Measurements from ENCODE around the gene RPL13A.

RPL13A gene

GRCh38 chr19:49506575-49507105, 19.2 kb downstream of the RPL13A start:
- no peak for DNase-seq (ENCODE audit: low read depth)
- H3K4me3 ChIP-seq (ENCODE audit: control insufficient read depth, low read depth, low read length), result no peak overlapping the region
- peak; percentile 86 for TF ChIP-seq CTCF (IDR thresholded peaks at IDR 0.05; ENCODE audit: control insufficient read depth, insufficient read depth, low read depth, low read length, missing control alignments)

GRCh38 chr19:49507803-49508494, 20.5 kb downstream of the RPL13A start:
- H3K4me3 ChIP-seq (ENCODE audit: control insufficient read depth, low read depth, low read length), result no peak overlapping the region
- DNase-seq (ENCODE audit: low read depth), result no peak
- TF ChIP-seq CTCF (IDR thresholded peaks at IDR 0.05; ENCODE audit: control insufficient read depth, insufficient read depth, low read depth, low read length, missing control alignments), result no peak

- TF ChIP-seq CTCF (IDR thresholded peaks at IDR 0.05; ENCODE audit: control insufficient read depth, insufficient read depth, low read depth, low read length, missing control alignments), result no peak
- peak overlapping the region; percentile 58 for H3K4me3 ChIP-seq (ENCODE audit: control insufficient read depth, low read depth, low read length)
- no peak for DNase-seq (ENCODE audit: low read depth)
Measured at GRCh38 chr19:49512970-49513745, 25.8 kb downstream of the RPL13A start.

GRCh38 chr19:49513746-49514118, 26.3 kb downstream of the RPL13A start:
- TF ChIP-seq CTCF (IDR thresholded peaks at IDR 0.05; ENCODE audit: control insufficient read depth, insufficient read depth, low read depth, low read length, missing control alignments), result no peak
- no peak overlapping the region for H3K4me3 ChIP-seq (ENCODE audit: control insufficient read depth, low read depth, low read length)
- DNase-seq (ENCODE audit: low read depth), result no peak

DNA sequence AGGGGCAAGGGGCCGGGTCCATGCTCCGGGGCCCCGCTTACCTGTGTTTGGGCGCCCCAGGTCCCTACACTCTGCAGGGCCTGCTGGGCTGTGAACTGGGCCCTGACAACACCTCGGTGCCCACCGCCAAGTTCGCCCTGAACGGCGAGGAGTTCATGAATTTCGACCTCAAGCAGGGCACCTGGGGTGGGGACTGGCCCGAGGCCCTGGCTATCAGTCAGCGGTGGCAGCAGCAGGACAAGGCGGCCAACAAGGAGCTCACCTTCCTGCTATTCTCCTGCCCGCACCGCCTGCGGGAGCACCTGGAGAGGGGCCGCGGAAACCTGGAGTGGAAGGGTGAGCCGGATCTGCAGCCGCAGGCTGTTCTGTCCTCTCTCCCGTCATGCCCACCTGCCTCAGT, 26.7 kb downstream of the RPL13A start:
- DNase-seq (ENCODE audit: low read depth), result no peak
- H3K4me3 ChIP-seq (ENCODE audit: control insufficient read depth, low read depth, low read length), result no peak overlapping the region
- TF ChIP-seq CTCF (IDR thresholded peaks at IDR 0.05; ENCODE audit: control insufficient read depth, insufficient read depth, low read depth, low read length, missing control alignments), result no peak

DNA sequence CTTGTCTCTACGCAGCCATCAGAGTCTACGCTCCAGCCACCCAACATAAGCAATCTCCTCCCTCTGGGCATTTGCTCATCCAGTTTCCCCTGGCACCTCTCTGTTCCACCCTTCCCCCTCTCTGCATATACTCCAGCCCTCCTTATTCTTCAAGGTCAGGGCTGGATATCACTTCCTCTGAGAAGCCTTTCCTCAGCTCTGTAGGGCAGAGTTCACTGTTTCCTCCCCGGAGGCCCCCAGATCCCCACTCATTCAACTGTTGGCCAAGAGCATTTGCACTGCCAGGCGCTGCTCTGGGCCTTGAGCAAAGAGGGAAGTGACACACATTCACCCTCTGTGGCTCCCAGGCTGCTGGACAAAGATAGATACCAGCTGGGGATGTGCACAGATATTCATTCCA, 28.4 kb downstream of the RPL13A start:
- DNase-seq (ENCODE audit: low read depth), result no peak
- no peak for TF ChIP-seq CTCF (IDR thresholded peaks at IDR 0.05; ENCODE audit: control insufficient read depth, insufficient read depth, low read depth, low read length, missing control alignments)

More for the DNA sequence above, 28.4 kb downstream of the RPL13A start:
- no peak overlapping the region for H3K4me3 ChIP-seq (ENCODE audit: control insufficient read depth, low read depth, low read length)

Measured in AG09309 (cell line).